Occipital lobe (tissue), 2 donors: ENCODE data around the gene DGKH. TPM values are rescaled to one million over a fixed set of nuclear protein-coding genes. Genes with fewer than 3 reads are reported as not detected.
"Not testable (repeated sequence)": the region's sequence is repeated elsewhere in the genome, so short reads cannot be mapped to it uniquely, and the experiment has no call there.

ENCODE experiments used
- DNase-seq: peaks from one replicate; lab custom pipeline; 2025; lab: John Stamatoyannopoulos, UW
- total RNA-seq: library from RNA; depleted of rRNA; stranded (reverse); fragments of >200 nt; gene quantifications from one replicate; pipeline ENCODE4 v1.2.3, GENCODE V29; 2014

DGKH gene
- total RNA-seq, 1 donor from 2014 or later, result 20.0 TPM

DNA sequence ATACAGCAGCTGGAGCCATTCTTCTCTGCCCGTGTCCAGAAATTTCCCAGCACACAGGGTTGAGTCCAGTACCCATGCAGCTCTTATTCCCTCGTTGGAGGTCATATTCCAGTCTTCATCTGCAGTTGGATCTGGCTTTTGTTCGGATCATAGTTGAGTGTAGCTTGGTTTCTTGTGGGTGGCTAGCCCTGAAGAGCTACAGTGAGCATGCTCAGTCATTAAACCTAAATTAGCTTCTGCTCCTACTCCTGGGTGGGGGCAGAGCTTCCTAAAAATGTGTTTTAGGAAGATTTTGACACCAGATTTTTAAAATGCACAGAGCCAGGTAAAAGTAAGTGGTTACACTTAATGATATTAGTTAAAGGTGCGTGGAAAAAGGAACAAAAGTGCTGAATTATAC is 64.4 kb downstream of the DGKH start:
- no peak for DNase-seq

GRCh38 chr13:42113478-42113877 is 65.0 kb downstream of the DGKH start:
- DNase-seq, result no peak

DNA sequence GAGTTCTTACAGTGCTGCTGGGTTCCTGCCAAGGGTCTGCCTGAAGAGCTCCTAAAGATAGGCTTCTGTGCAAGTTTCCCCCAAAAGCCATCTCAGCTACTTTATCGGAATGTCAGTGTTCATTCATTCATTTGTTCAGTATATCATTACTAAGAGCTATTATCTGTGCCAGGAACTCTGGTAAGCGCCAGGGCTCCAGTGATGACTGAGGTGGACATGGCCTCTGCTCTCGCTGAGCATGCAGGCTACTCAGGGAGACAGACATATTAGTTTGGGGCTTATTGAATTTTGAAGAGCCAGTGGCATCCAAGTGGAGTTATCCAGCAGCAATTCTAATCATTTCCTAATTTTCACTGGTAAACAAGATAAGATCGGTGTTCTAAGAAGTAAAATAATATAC is 65.8 kb downstream of the DGKH start:
- no peak for DNase-seq

GRCh38 chr13:42114912-42115311 is 66.5 kb downstream of the DGKH start:
- no peak for DNase-seq

- DNase-seq, result no peak
These were observed 67.8 kb downstream of the DGKH start for GRCh38 chr13:42116225-42116624.

DNA sequence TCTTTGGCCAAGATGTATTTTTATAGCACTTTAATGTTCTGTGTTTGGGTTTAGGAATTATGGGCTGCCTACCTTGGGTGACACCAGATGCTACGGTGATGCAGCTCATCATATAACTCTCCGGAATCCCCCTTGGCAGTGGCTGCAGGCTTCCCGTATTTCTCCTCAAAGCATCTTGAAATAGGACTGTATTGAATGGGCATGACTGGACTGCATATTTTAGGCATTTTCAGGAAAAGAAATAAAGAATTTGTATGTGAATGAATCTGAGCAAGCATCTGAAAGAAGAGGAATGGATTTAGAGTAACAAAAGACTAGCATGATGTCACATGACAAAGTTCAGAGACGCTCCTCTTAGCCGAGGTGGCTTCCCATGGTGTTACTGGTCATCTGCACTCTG is 70.6 kb downstream of the DGKH start:
- no peak for DNase-seq

GRCh38 chr13:42119875-42120274 is 71.4 kb downstream of the DGKH start:
- DNase-seq, result no peak

DNA sequence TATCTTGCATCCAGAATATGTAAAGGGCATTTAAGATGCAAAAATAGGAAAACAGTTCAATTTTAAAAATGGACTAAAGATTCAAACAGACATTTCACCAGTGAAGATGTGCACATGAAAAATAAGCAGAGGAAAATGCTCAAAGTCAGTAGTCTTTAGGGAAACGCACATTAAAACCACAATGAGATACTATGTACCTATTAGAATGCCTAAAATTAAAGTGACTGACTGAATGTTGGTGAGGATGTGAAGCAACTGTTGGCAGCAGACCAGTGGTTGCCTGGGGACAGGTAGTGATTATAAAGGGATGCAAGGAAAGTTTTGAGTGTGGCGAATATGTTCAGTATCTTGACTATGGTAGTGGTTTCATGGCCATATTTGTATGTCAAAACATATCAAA is 75.2 kb downstream of the DGKH start:
- DNase-seq, result no peak

- no peak for DNase-seq
These were observed 76.6 kb downstream of the DGKH start for GRCh38 chr13:42125046-42125445.

DNA sequence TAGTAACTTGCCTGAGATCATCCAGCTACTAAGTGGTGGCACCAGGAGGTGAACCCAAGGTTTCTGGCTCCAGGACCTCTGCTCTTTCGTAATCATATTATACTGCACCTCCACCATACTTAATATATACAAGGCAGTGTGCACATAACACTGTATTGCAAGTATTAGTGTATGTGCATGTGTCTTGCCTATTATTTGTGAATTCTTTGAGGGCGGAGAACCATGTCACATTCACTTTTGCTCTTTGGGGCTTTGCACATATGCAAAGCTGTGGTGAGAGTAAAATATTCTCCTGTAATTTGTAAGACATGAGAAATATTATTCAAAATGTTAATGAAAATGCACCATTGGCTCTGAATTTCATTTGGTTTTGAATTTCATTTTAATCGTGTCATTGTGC is 78.6 kb downstream of the DGKH start:
- no peak for DNase-seq

DNA sequence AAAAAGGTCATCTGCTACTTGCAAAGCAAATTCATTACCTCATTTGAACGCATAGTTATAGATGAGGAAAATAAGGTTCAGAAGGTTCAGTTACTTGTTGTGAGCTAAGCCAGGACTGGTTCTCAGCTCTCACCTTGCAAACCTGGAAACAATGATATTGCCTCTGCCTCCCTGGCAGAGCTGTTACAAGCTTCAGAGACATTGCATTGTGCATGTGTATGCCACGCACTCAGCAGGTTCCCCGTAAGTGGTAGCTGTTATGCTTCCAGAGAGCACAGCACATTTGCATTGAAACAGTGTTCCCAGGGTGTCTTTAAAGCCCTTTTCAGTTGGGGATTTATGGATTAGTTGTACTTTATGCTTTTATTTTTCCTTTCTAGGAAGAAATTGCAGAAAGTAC is 80.6 kb downstream of the DGKH start:
- no peak for DNase-seq

GRCh38 chr13:42136518-42136917 is 88.1 kb downstream of the DGKH start:
- no peak for DNase-seq

GRCh38 chr13:42137856-42138537 is 89.5 kb downstream of the DGKH start:
- no peak for DNase-seq

GRCh38 chr13:42140494-42140893 is 92.0 kb downstream of the DGKH start:
- DNase-seq, result no peak

- not testable (repeated sequence) for DNase-seq
These were observed 92.6 kb downstream of the DGKH start for GRCh38 chr13:42141052-42141451.

GRCh38 chr13:42146359-42146758 is 97.9 kb downstream of the DGKH start:
- DNase-seq, result no peak

DNA sequence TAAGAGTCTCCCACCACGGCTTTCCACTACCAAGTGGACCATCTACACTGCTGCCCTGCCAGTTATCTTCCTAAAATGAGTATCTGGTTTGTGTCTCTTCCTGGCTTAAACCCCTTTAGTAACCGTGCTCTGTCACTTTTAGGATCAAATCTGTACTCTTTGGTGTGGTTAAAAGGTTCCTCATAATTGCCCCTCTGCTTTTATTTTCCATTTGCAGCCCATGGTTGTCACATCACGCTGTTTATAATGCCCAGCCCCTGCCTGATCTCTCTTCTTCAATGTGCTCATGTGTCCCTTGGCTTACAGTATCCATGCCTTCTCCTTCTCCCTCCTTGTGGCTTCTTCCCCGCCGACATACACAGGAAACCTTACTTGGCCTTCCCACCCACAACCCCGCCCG is 100.1 kb downstream of the DGKH start:
- no peak for DNase-seq

DNA sequence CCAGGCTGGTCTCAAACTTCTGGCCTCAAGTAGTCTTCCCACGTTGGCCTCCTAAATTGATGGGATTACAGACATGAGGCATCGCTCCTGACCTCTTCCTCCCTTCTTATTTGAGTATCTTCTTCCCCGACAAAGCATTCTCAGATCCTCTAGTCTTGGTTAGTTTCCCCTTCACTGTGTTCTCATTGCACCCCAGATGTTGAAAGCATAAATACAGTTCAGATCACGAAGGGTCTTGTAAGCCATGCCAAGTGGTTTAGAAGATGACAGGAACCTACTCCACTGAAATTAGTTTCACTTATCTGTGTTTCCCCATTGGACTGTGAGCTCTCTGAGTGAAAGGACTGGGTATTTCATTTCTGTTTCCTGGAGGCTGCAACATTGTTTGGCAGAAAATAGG is 100.7 kb downstream of the DGKH start:
- DNase-seq, result no peak

DNA sequence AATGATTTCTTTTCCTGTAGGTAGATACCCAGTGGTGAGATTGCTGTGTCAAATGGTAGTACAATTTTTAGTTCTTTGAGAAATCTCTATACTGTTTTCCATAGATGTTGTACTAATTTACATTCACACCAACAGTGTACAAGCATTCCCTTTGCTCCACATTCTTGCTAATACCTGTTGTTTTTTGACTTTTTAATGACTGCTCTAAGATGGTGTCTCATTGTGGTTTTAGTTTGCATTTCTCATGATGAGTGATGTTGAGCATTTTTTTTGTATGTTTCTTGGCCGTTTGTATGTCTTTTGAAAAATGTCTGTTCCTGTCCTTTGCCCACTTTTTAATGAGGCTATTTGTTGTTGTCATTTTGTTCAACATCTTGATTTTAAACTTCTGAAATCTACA is 103.3 kb downstream of the DGKH start:
- DNase-seq, result no peak

DNA sequence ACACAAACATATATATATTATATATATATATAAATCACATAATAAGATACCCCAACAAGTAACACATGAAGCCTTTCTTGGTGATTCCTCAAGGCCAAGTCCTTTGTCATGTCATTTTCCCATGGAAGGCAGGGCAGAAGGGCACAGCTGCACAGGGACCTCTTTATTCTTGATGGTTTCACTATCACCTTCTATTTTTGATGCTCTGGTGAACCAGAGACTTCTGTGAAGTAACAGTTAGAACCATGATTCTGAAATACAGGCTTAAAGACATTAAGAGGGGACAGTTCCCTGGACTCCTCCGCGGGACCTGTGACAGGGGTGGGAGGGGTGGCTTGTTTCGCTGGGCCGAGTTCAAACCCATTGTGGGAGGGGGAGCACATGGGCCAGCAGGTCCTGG is 104.0 kb downstream of the DGKH start:
- DNase-seq, result no peak

GRCh38 chr13:42153199-42154113 is 105.0 kb downstream of the DGKH start:
- no peak for DNase-seq

DNA sequence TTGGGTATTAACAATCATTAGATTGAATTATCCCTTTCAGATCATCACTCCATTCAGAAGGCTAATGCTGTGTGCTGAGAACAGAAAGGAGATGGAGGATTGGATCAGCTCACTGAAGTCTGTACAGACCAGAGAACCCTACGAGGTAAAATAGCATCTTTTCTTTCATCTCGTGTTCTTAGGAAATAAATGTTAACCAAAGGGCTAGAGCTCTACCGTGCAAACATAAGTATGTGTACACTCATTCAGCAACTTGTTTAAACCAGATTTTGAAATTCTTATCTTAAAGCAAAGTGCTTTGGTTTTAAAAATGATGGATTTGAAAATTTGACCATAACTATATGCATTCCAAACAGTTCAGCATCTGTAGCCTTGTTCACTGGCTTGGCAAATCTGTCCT is 106.8 kb downstream of the DGKH start:
- no peak for DNase-seq

DNA sequence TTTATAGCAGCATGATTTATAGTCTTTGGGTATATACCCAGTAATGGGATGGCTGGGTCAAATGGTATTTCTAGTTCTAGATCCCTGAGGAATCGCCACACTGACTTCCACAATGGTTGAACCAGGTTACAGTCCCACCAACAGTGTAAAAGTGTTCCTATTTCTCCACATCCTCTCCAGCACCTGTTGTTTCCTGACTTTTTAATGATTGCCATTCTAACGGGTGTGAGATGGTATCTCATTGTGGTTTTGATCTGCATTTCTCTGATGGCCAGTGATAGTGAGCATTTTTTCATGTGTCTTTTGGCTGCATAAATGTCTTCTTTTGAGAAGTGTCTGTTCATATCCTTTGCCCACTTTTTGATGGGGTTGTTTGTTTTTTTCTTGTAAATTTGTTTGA is 114.9 kb downstream of the DGKH start:
- DNase-seq, result not testable (repeated sequence)
